ENCODE results near the gene NINL.
"Not testable (repeated sequence)": the region's sequence is repeated elsewhere in the genome, so short reads cannot be mapped to it uniquely, and the experiment has no call there.

The NINL gene

DNA sequence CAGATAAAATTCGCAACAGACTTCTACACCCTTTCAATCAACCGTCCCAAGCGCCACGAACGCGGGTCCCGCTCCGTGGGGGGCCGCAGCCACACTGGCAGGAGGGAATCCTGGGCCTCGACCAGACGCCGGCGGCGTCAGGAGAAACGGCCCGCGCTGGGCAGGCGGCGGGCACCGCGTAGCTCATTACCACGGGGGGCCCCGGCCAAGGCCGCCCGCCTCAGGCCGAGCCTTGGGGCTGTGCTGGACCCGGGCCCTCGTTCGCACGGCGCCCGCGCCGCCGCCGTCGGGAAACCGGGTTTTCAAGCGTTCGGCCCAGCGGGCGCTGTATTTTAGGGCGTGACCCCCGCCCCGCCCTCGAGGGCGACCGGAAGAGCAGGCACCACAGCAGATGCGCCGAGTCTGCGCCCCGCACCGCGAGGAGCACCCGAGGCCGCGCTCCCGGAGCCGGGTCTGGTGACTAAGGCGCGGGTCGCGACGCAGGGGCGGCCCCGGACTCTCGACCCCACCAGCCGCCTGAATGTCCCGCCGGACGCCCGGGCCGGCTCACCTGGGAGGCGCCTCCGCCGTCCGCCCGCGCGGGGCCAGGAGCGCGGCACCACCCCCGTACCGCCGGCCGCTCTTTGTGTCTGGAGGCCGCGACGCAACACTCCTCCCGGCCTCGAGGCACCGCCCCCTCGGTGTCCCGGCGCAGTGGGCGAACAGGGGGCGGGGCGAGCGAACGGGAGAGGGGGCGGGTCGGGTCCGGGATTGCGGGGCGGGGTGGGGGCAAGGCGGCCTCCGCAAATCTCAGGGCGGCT, at the start of gene NINL:
Gene NINL (minus strand): TSS at position 627 of the 800 bp plus-strand sequence. CDS start 58,944 bp downstream, outside the sequence.
- peak; percentile 73 for DNase-seq (ENCODE audit: low spot score)

DNA sequence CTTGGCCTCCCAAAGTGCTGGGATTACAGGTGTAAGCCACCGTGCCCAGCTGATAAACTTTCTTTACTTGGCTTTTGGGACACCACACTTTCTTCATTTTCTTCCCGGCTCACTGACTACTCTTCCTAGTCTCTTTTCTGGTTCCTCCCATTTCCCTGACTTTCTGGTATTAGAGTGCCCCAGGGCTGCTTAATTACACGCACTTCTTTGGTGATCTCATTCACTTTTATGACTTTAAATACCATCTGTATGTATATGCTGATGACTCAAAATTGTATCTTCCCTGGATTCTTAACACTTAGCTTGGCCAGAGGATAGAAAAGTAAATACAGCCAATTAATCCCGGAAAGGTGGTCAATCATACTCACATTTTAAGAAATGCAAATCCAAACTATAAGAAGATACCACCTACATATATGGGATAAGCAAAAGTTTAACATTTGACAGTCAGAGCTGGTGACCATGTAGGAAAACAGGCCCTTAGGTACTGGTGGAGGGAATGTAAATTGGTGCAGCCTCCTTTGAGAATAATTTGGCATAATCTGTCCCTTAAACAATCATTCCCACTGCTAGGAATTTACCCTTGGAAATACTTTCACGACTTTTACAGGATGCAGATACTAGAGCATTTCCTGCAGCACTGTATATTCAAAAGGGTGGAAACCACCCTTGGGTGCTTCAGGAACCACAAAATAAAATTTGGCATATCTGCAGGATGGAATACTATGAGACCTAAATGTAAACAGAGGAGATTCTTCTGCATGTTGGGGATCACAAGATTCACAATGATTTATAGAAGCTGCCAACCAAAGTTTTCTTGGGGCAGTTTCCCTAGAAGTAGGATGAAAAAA, 47.8 kb upstream of the NINL start:
- peak; percentile 31 for DNase-seq (ENCODE audit: low spot score)

- not testable (repeated sequence) for DNase-seq (ENCODE audit: low spot score)
Observed at GRCh38 chr20:25630615-25631014, 45.3 kb upstream of the NINL start.

GRCh38 chr20:25629816-25630499, 44.6 kb upstream of the NINL start:
- DNase-seq (ENCODE audit: low spot score): no peak

DNA sequence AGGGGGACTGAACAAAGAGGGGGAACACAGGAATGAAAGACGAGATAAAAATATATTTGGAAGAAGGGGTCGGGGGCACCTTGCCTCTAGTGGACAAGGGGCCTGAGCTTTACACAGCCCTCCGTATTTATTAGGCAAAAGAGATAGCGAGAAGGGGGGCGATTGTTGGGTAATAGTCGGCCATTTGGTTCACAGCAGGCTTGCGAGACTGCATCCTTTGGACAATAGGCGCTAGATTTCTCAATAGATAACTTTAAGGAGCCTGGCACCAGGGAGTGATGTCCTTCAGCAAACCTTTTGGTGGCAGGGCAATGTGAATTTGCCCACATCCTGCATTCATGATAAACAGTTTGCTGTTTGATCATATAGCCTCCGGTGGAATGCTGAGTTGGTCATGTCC, 41.4 kb upstream of the NINL start:
- no peak for DNase-seq (ENCODE audit: low spot score)

- DNase-seq (ENCODE audit: low spot score): no peak
Observed at GRCh38 chr20:25624500-25624939, 39.2 kb upstream of the NINL start.

- DNase-seq (ENCODE audit: low spot score): peak; percentile 99
Observed at GRCh38 chr20:25623736-25624499, 38.6 kb upstream of the NINL start, which contains the start of gene NANP. Gene NANP, minus strand, starts transcription at chr20:25624014. Its CDS starts 66 bp downstream, at chr20:25623948.

DNA sequence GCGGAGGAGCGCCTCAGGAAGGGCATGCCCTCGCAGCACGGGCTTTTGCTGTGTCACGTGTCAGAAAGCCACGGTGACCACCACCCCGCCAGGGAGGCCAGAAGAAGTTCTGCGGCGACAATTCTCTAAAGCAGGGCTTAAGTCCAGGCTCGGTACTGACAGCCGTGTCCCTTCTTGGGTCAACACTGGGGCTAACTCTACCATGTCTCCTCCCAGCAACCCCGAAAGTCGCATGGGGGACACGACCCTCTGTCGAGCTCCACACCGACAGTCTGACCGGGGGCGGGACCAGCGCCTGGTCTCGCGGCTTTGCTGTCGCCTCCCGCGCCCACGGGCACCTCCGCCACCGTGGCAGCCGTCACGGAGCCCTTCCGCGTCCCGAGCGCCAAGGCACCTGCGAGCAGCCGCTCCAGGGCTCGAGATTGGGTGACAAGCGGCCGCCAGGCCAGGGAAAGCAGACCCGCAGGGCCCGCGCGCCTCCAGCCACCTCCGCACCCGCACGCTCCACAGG, 37.9 kb upstream of the NINL start:
- peak; percentile 47 for DNase-seq (ENCODE audit: low spot score)

- DNase-seq (ENCODE audit: low spot score): no peak
Observed at GRCh38 chr20:25622450-25623224, 37.3 kb upstream of the NINL start.

DNA sequence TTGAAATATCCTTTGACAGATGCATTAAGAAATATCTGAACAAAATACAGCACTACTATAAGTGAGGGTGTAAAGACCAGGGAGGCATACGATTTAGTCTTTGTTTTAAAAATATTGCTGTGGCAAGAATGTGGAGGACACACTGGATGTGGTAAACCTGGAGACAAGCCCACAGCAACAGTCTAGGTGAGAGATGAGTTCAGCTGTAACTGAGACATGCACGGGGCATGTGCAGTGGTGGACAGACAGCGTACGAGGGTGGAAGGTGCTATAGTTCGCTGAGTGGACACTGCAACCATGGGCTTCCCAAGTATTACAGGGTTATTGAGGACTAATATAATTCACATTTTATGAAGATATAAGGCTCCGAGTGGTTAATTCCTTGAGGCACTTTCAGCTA, 36.7 kb upstream of the NINL start:
- DNase-seq (ENCODE audit: low spot score): peak; percentile 23

- DNase-seq (ENCODE audit: low spot score): no peak
Observed at GRCh38 chr20:25619514-25619913, 34.2 kb upstream of the NINL start.

DNA sequence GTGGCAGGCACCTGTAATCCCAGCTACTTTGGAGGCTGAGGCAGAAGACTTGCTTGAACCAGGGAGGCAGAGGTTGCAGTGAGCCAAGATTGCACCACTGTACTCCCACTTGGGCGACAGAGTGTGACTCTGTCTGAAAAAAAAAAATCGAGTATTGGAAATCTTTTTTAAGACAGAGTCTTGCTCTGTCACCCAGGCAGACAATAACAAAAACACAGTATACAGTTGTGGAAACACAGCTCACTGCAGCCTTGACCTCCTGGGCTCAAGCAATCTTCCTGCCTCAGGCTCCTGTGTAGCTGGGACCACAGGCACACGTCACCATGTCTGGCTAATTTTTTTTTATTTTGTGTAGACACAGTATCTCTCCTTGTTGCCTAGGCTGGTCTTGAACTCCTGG, 23.4 kb upstream of the NINL start:
- peak; percentile 55 for DNase-seq (ENCODE audit: low spot score)

DNA sequence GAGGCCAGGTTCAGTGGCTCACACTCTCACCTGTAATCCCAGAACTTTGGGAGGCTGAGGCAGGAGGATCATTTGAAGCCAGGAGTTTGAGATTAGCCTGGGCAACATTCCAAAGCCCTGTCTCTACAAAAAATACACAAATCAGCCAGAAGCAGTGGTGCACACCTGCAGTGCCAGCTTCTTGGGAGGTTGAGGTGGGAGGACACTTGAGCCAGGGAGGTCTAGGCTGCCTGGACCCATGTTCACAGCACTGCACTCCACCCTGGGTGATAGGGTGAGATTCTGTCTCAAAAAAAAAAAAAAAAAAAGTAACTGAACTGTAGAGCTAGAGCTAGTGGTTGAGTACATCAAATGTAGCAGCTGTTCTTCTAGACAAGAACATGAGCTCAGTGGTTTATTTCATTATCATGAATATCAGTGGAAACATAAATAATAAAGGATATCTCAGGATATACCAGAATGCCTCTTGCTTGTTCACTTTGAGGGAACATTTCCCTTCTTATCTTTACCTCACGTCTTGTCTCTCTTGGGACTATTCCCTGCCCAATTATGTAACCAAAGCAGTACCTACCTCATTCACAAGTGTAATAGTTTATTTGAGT, 20.9 kb upstream of the NINL start:
- DNase-seq (ENCODE audit: low spot score): no peak

DNA sequence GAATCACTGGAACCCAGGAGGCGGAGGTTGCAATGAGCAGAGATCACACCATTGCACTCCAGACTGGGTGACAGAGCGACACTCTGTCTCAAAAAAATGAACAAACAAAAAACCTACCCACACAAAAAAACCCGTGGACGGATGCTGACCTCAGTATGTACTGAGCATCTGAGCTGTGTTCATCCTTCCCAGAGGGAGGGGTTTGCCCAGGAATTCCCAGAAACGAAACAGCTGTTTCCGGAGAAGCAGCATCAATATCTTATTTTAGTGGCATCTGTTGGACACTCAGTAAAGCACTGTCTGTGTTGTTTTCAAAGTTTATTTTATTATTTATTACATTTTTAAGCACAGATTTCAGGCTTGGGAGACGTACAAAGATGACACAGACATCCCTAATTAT, 19.8 kb upstream of the NINL start:
- no peak for DNase-seq (ENCODE audit: low spot score)

DNA sequence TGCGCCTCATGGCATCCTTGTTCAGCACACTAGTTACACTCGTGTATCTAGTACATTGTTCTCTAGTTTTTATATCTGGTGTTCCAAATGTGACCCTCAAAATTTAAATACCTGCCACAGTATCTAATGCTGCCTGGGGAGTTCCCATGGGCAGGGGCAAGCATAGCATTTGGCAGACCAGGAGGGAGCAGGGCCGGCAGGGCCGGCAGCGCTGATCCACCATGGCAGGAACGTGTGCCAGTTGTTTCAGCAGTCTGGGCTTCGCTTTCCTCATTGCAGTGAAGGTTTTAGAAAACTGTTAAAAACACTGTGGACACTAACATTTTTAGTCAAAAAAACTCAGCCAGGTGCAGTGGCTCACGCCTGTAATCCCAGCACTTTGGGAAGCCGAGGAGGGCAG, 19.3 kb upstream of the NINL start:
- no peak for DNase-seq (ENCODE audit: low spot score)

GRCh38 chr20:25602914-25603309, 17.6 kb upstream of the NINL start:
- DNase-seq (ENCODE audit: low spot score): not testable (repeated sequence)

DNA sequence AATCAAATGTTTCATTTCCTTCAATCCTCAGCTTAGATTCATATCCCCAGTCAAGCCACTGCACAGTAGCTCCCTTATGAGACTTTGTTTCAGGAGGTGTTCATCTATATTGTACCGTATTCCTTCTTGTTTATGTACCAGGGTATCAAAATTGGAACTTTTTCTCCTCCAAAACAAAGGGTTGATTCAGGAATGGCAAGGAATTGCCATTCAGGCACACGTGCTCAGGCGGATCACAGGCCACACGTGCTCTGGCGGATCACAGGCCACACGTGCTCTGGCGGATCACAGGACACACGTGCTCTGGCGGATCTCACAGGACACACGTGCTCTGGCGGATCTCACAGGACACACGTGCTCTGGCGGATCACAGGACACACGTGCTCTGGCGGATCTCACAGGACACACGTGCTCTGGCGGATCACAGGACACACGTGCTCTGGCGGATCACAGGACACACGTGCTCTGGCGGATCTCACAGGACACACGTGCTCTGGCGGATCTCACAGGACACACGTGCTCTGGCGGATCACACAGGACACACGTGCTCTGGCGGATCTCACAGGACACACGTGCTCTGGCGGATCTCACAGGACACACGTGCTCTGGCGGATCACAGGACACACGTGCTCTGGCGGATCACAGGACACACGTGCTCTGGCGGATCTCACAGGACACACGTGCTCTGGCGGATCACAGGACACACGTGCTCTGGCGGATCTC, 17.0 kb upstream of the NINL start:
- not testable (repeated sequence) for DNase-seq (ENCODE audit: low spot score)

DNA sequence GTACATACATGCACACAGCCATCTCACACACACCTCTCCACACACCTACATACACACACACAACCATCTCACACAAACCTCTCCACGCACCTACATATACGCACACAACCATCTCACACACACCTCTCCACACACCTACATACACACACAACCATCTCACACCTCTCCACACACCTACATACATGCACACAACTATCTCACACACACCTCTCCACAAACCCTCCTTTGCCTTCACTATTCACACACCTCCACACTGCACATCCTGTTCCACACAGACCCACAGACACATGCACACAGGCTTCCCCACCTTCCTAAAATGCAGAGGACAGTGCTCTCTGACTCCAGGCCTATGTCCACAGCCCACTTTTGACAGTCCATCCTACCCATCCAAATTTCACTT, 16.3 kb upstream of the NINL start:
- no peak for DNase-seq (ENCODE audit: low spot score)

DNA sequence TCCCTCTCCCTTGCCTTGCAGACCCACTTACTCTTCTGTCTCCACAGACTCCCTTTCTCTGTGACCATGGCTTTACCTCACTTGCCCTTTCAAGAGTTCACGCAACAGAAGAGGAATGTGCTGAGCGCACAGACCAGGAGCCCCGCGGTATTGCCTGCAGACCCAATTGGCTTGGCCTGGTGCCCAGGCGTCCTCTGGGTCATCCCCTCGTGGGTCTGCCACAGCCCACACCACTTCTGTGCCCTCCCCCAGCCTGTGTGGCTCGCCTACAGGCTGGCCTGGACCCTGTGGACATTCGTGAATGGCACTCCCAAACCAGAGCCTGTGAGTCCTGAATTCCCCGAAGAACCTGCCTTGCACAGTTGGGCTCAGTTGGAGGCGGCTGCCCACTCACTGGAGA, 15.3 kb upstream of the NINL start:
- DNase-seq (ENCODE audit: low spot score): peak; percentile 72
